T-helper 1 cell (primary cell): Measurements from ENCODE around the gene ZNF534.
"Not testable (repeated sequence)": the region's sequence is repeated elsewhere in the genome, so short reads cannot be mapped to it uniquely, and the experiment has no call there.

ENCODE experiments used
- DNase-seq, 5 donors: peaks; one replicate each; pipeline ENCODE4 v3.0.0-alpha.2; 2012 to 2020

ZNF534 gene

DNA sequence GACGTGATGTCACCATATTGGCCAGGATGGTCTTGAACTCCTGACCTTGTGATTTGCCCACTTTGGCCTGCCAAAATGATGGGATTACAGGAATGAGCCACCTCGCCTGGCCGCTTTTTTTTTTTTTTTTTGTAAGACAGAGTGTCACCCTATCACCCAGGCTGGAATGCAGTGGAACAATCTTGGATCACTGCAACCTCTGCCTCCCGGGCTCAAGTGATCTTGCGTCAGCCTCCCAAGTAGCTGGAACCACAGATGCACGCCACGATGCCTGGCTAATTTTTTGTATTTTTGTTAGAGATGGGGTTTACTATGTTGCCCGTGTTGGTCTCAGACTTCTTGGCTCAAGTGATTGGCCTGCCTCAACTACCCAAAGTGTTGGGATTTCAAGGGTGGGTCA, 69.6 kb downstream of the ZNF534 start:
- DNase-seq = no peak

- DNase-seq = not testable (repeated sequence)
Measured at GRCh38 chr19:52500474-52500873, 71.5 kb downstream of the ZNF534 start.

DNA sequence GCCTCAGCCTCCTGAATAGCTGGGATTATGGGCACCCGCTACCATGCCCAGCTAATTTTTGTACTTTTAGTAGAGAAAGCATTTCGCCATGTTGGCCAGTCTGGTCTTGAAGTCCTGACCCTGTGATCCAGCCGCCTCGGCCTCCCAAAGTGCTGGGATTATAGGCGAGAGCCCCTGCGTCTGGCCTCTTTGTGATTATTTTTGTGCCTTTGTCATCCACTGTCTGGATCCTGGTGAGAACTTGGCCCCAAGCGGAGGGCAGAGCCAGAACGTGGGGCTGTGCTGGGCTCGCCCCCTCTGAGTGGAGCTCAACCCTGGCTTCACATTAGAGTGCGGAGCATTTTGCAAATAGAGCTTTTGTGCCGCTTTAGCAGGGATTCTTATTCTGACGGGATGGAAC, 72.0 kb downstream of the ZNF534 start:
- not testable (repeated sequence) for DNase-seq
